Measurements from ENCODE around the gene PCSK6.

DNA sequence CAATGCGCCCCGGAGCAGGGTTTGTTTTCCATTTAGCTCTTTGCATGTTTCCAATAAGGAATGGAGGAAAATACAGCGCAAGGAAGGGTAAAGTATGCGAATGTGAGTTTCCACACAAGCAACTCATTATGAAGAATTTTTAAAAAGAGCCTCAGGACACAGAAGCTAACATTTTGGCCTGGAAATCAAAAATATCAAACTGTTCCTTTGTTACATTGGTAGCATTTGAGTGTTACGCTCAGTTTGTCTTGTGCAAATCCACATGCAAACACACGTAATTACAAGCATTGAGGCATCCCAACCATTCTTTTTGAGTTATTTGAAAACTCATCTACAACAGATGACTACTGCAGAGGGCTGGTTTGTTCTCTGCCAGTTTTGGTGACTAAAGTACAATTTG is 101.5 kb downstream of the PCSK6 start:
- TF ChIP-seq, protein P1, sequence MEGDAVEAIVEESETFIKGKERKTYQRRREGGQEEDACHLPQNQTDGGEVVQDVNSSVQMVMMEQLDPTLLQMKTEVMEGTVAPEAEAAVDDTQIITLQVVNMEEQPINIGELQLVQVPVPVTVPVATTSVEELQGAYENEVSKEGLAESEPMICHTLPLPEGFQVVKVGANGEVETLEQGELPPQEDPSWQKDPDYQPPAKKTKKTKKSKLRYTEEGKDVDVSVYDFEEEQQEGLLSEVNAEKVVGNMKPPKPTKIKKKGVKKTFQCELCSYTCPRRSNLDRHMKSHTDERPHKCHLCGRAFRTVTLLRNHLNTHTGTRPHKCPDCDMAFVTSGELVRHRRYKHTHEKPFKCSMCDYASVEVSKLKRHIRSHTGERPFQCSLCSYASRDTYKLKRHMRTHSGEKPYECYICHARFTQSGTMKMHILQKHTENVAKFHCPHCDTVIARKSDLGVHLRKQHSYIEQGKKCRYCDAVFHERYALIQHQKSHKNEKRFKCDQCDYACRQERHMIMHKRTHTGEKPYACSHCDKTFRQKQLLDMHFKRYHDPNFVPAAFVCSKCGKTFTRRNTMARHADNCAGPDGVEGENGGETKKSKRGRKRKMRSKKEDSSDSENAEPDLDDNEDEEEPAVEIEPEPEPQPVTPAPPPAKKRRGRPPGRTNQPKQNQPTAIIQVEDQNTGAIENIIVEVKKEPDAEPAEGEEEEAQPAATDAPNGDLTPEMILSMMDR (IDR thresholded peaks at IDR 0.05), result no peak
- no peak for TF ChIP-seq POLR2AphosphoS5 (IDR thresholded peaks at IDR 0.05; ENCODE audit: low read depth, low read length)

All from Panc1 (cell line).